GM12878 (cell line): ENCODE data around the gene ZNF420. TPM values are rescaled to one million over a fixed set of nuclear protein-coding genes. Genes with fewer than 3 reads are reported as not detected.
"Not testable (repeated sequence)": the region's sequence is repeated elsewhere in the genome, so short reads cannot be mapped to it uniquely, and the experiment has no call there.

Experiments
- ATAC-seq: fragments of 200-7000 bp; cut with Tn5 transposase; 3 replicates; pipeline ENCODE4 v1.9.1; 2020; ENCODE audit warnings: mild to moderate bottlenecking, moderate library complexity
- BruUV-seq: library from RNA; stranded (reverse); fragments of 400-500 nt; replicated peaks from 2 replicates; lab custom pipeline; 2021; lab: Mats Ljungman, UMichigan
- CTCF ChIA-PET: fragments of 300-600 bp; sonication (Branson Sonifier 250); formaldehyde crosslinking; extraction: SDS; loops from one replicate; lab custom pipeline; 2021; ENCODE audit warnings: inconsistent platforms; lab: Yijun Ruan, JAX
- POLR2A ChIA-PET: fragments of 350-600 bp; formaldehyde crosslinking; extraction: SDS; loops from one replicate; lab custom pipeline; 2021; ENCODE audit warnings: inconsistent platforms; lab: Charles Lee
- RAD21 ChIA-PET: fragments of 300-600 bp; sonication (Branson Sonifier 250); formaldehyde crosslinking; loops from one replicate; lab custom pipeline; 2023; ENCODE audit warnings: antibody characterized with exemption; ENCODE audit not compliant: unreplicated experiment; lab: Charles Lee
- SMC1A ChIA-PET: fragments of 300-600 bp; sonication (Branson Sonifier 250); formaldehyde crosslinking; loops from one replicate; lab custom pipeline; 2023; ENCODE audit not compliant: unreplicated experiment, uncharacterized antibody; lab: Charles Lee
- DNase-seq: peaks from one replicate; pipeline ENCODE4 v3.0.0-alpha.2; 2011; ENCODE audit warnings: low read depth, low spot score
- FAIRE-seq: peaks from 3 replicates; lab custom pipeline; 2011; peaks lifted over from hg19 to GRCh38; lab: Jason Lieb, UNC
- H2AFZ ChIP-seq: 2 replicates; pipeline ENCODE4 v1.6.0; 2011; ENCODE audit warnings: low read depth, low read length, control low read depth; ENCODE audit not compliant: control insufficient read depth
- H3K27ac ChIP-seq: 2 replicates; pipeline ENCODE4 v1.5.1; 2011; ENCODE audit warnings: control low read depth; ENCODE audit not compliant: control insufficient read depth, insufficient read depth
- H3K27me3 ChIP-seq, 2 experiments: replicated peaks in 1 of 2; 2 replicates each; pipeline versions ENCODE4 v1.6.0 to v1.6.1; 2011; ENCODE audit warnings: low read length in 1 of 2; ENCODE audit not compliant: control insufficient read depth in 2 of 2, insufficient read depth in 2 of 2
- H3K36me3 ChIP-seq, 2 experiments: 2 replicates each; pipeline ENCODE4 v1.5.1; 2011; ENCODE audit warnings: low read length in 1 of 2; ENCODE audit not compliant: control insufficient read depth in 2 of 2, insufficient read depth in 2 of 2
- H3K4me1 ChIP-seq: 2 replicates; pipeline ENCODE4 v1.6.1; 2011; ENCODE audit warnings: mild to moderate bottlenecking, low read length, moderate library complexity, mixed read lengths; ENCODE audit not compliant: control insufficient read depth, insufficient read depth
- H3K4me2 ChIP-seq: 2 replicates; pipeline ENCODE4 v1.6.0; 2011; ENCODE audit warnings: control low read depth; ENCODE audit not compliant: control insufficient read depth, insufficient read depth
- H3K4me3 ChIP-seq: fragments of 200-600 bp; sonication (generic); 2 replicates; pipeline ENCODE4 v1.5.1; 2016
- H3K79me2 ChIP-seq: 2 replicates; pipeline ENCODE4 v1.6.0; 2011; ENCODE audit warnings: low read length; ENCODE audit not compliant: control insufficient read depth, insufficient read depth
- H3K9ac ChIP-seq: 2 replicates; pipeline ENCODE4 v1.8.0; 2011; ENCODE audit warnings: low read length, control low read depth, mixed read lengths; ENCODE audit not compliant: control insufficient read depth, insufficient read depth
- H3K9me3 ChIP-seq: replicated peaks from 3 replicates; pipeline ENCODE4 v1.5.1; 2011; ENCODE audit warnings: mild to moderate bottlenecking, low read length; ENCODE audit not compliant: control insufficient read depth, insufficient read depth
- H4K20me1 ChIP-seq: 2 replicates; pipeline ENCODE4 v1.6.0; 2011; ENCODE audit not compliant: control insufficient read depth, insufficient read depth
- ESRRA ChIP-seq: IDR thresholded peaks from 2 replicates; pipeline ENCODE4 v1.6.1; 2012; ENCODE audit warnings: mild to moderate bottlenecking, low read length, improper control_type of control experiment
- MTA2 ChIP-seq: fragments of 450-650 bp; IDR thresholded peaks from 2 replicates; pipeline ENCODE4 v1.6.1; 2016; ENCODE audit warnings: low read depth, mild to moderate bottlenecking, moderate library complexity
- MYB ChIP-seq: fragments of 150-350 bp; IDR thresholded peaks from 2 replicates; pipeline ENCODE4 v1.6.1; 2014; ENCODE audit warnings: mild to moderate bottlenecking, low read depth, low read length, borderline replicate concordance
- POLR2AphosphoS2 ChIP-seq: IDR thresholded peaks from 2 replicates; pipeline ENCODE4 v1.6.1; 2011; ENCODE audit warnings: low read depth, mild to moderate bottlenecking, low read length, improper control_type of control experiment, moderate library complexity
- RFX5 ChIP-seq: IDR thresholded peaks from 2 replicates; pipeline ENCODE4 v1.6.1; 2011; ENCODE audit warnings: low read depth, low read length, improper control_type of control experiment
- SIN3A ChIP-seq: IDR thresholded peaks from 2 replicates; pipeline ENCODE4 v1.6.1; 2012; ENCODE audit warnings: low read depth, low read length, improper control_type of control experiment
- SMAD1 ChIP-seq: fragments of 450-650 bp; IDR thresholded peaks from 2 replicates; pipeline ENCODE4 v1.6.1; 2018; ENCODE audit warnings: mild to moderate bottlenecking, low read depth; ENCODE audit not compliant: partially characterized antibody
- SMC3 ChIP-seq: IDR thresholded peaks from 2 replicates; pipeline ENCODE4 v1.6.1; 2011; ENCODE audit warnings: low read length, improper control_type of control experiment, borderline replicate concordance
- SRF ChIP-seq, 2 experiments: IDR thresholded peaks; 2 replicates each; pipeline ENCODE4 v1.6.1; 2011; ENCODE audit warnings: low read depth in 2 of 2, low read length in 2 of 2, mild to moderate bottlenecking in 1 of 2, moderate library complexity in 1 of 2
- STAT1 ChIP-seq: fragments of 450-650 bp; conservative IDR thresholded peaks from 2 replicates; pipeline ENCODE4 v1.6.1; 2014; ENCODE audit warnings: antibody characterized with exemption, mild to moderate bottlenecking
- YY1 ChIP-seq: IDR thresholded peaks from 2 replicates; pipeline ENCODE4 v1.6.1; 2011; ENCODE audit warnings: low read depth, mild to moderate bottlenecking, low read length
- WGBS: methylation state at CpG from one replicate; pipeline ENCODE4 v1.1.6; 2016; ENCODE audit warnings: low lambda C conversion rate; ENCODE audit not compliant: insufficient replicate concordance, insufficient coverage; ENCODE audit errors: missing lambda C conversion rate; 5-methylcytosine and 5-hydroxymethylcytosine counted together
- in situ Hi-C: fragments of 300-500 bp; cut with MboI; formaldehyde crosslinking; loops from 9 replicates; pipeline ENCODE4 v1.14.3; 2018; ENCODE audit warnings: mixed read lengths
- intact Hi-C: fragments of 100-400 bp; cut with micrococcal nuclease; formaldehyde crosslinking; loops from one replicate; pipeline ENCODE4 v1.14.2; 2022; ENCODE audit not compliant: unreplicated experiment
- polyA plus RNA-seq, 11 experiments: library from polyadenylated mRNA; depleted of rRNA in 4 of 11; unstranded in 6 of 11; stranded (reverse) in 5 of 11; fragments of >200 nt; fragmentation: Nextera tagmentation in 4 of 11; fragmentation: Illumina TruSeq in 1 of 11; extraction: Ambion mirVana in 4 of 11; extraction: Trizol in 1 of 11; gene quantifications; 1 replicate in 1 of 11; 2 replicates in 10 of 11; pipeline versions ENCODE4 v1.2.1 to v1.2.3, GENCODE V29; 2011 to 2016; ENCODE audit warnings: inconsistent platforms in 2 of 11, missing spikeins in 2 of 11, low read depth in 1 of 11
- total RNA-seq, 4 experiments: library from RNA; depleted of rRNA in 3 of 4; stranded (reverse); fragments of >200 nt in 3 of 4; fragmentation: Illumina TruSeq in 1 of 4; extraction: Trizol in 1 of 4; gene quantifications; 2 replicates each; pipeline versions ENCODE4 v1.2.1 to v1.2.3, GENCODE V29; 2013 to 2021
- TF ChIP-seq, protein P1 (sequence below): fragments of 450-650 bp; formaldehyde crosslinking; IDR thresholded peaks from 2 replicates; pipeline ENCODE4 v1.4.0; 2022; ENCODE audit warnings: mild to moderate bottlenecking, moderate library complexity

The ZNF420 gene
- total and polyA plus RNA-seq, 10 of the 15 experiments (the other 5 are each of a cell fraction or from before 2014, with no cell fraction given), result 4.5 to 11.4 (median 7.1) TPM

DNA sequence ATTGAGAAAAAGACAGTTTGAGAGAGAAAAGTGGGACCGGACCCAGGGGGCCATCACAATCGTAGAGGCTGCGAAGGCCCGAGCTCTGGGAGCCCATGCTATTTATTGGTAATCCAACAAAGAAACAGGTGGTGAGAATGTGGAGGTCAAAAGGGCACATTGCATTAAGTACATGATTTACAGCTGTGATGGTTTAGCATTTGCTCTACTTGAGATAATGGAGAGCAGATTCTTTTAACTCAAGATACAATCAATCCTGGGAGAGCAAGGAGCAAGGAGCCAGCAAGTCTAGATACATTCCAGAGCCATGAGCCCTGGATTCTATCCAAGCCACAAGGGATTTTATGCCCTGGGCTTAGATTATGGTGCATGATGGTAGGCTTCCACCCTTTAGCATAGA is 13.3 kb upstream of the ZNF420 start:
- intact Hi-C loops, H3K4me2 ChIP-seq, ATAC-seq, FAIRE-seq, H3K27ac ChIP-seq, CTCF ChIA-PET, BruUV-seq, POLR2A ChIA-PET, H3K9ac ChIP-seq, H3K36me3 ChIP-seq, H3K27me3 ChIP-seq, H4K20me1 ChIP-seq, H3K79me2 ChIP-seq, H3K4me3 ChIP-seq, H3K4me1 ChIP-seq, in situ Hi-C loops, H2AFZ ChIP-seq, H3K9me3 ChIP-seq, SMC1A ChIA-PET, DNase-seq, RAD21 ChIA-PET: not testable (repeated sequence)
- WGBS, result 51% methylated on average over 4 of the region's 4 CpGs

DNA sequence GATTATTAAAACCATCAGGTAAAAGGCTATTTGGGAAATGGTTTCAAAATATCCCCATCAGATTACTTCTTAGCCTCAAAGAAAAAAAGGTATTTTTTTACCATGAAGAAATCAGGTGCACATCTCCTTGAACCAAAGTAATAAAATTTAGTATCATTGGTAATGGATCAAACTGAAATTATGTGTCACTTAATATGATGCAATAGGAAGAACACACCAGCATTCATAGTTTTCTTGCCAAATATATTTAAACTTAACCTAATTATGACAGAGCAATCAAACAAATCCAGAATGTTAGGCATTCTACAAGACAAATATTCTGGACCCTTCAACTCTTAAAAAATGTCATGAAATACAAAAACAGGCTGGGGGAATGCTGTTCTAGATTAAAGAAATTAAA is 4.1 kb upstream of the ZNF420 start:
- H3K36me3 ChIP-seq, result no peaks in the 10 kb centered on the region
- in situ Hi-C loops (no loop called here), intact Hi-C loops (no loop called here)
- H3K4me2 ChIP-seq, result no peak overlapping the region
- no peak for FAIRE-seq
- H3K4me1 ChIP-seq, result peaks cover 3% of the 10 kb centered on the region
- peaks cover 9% of the 10 kb centered on the region for H3K79me2 ChIP-seq
- no peak overlapping the region for H2AFZ ChIP-seq
- no peak overlapping the region for H3K27ac ChIP-seq
- SMC1A ChIA-PET, result interaction anchor here (0.8 kb wide), 1 partner anchor 98 kb away, joined by 3 read pairs; the partner anchor contains the start of gene ZNF585A
- ATAC-seq, result no peak
- POLR2A ChIA-PET, result no interaction called here
- no peaks in the 10 kb centered on the region; the same call in 1 of the 3 replicates for H3K9me3 ChIP-seq
- BruUV-seq, result no TSS peak
- H3K27me3 ChIP-seq, result no peaks in the 10 kb centered on the region
- H3K4me3 ChIP-seq, result no peak overlapping the region
- CTCF ChIA-PET, result no interaction called here
- RAD21 ChIA-PET, result no interaction called here
- no peaks in the 10 kb centered on the region for H4K20me1 ChIP-seq
- no peak overlapping the region for H3K9ac ChIP-seq
- no peak for DNase-seq
- TF ChIP-seq ESRRA, result no peak
- no peak for TF ChIP-seq POLR2AphosphoS2
- TF ChIP-seq RFX5, result no peak
- no peak for TF ChIP-seq MTA2
- TF ChIP-seq YY1, result no peak
- TF ChIP-seq STAT1, result no peak
- no peak for TF ChIP-seq SMAD1
- no peak for TF ChIP-seq SRF (IDR thresholded peaks at IDR 0.05; ENCODE audit: low read depth in 2 of 2, low read length in 2 of 2)
- TF ChIP-seq MYB, result no peak
- TF ChIP-seq, protein P1, sequence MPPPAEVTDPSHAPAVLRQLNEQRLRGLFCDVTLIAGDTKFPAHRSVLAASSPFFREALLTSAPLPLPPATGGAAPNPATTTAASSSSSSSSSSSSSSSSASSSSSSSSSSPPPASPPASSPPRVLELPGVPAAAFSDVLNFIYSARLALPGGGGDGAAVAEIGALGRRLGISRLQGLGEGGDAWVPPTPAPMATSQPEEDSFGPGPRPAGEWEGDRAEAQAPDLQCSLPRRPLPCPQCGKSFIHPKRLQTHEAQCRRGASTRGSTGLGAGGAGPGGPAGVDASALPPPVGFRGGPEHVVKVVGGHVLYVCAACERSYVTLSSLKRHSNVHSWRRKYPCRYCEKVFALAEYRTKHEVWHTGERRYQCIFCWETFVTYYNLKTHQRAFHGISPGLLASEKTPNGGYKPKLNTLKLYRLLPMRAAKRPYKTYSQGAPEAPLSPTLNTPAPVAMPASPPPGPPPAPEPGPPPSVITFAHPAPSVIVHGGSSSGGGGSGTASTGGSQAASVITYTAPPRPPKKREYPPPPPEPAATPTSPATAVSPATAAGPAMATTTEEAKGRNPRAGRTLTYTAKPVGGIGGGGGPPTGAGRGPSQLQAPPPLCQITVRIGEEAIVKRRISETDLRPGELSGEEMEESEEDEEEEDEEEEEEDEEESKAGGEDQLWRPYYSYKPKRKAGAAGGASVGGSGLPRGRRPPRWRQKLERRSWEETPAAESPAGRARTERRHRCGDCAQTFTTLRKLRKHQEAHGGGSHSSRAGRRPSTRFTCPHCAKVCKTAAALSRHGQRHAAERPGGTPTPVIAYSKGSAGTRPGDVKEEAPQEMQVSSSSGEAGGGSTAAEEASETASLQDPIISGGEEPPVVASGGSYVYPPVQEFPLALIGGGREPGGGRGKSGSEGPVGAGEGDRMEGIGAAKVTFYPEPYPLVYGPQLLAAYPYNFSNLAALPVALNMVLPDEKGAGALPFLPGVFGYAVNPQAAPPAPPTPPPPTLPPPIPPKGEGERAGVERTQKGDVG, result no peak
- no peak for TF ChIP-seq SMC3
- no peak for TF ChIP-seq SIN3A
